Skeletal muscle satellite cell (primary cell): Measurements from ENCODE around the gene KIF26A.

ENCODE experiments used
- H3K27me3 ChIP-seq: 2 replicates; pipeline ENCODE4 v1.7.0; 2013; ENCODE audit warnings: low read length; ENCODE audit not compliant: control insufficient read depth, insufficient read depth
- H3K36me3 ChIP-seq: 2 replicates; pipeline ENCODE4 v1.7.0; 2013; ENCODE audit warnings: mild to moderate bottlenecking, control low read depth, low read length; ENCODE audit not compliant: insufficient read depth
- H3K4me1 ChIP-seq: 2 replicates; pipeline ENCODE4 v1.7.0; 2013; ENCODE audit warnings: low read length; ENCODE audit not compliant: control insufficient read depth, insufficient read depth
- H3K4me2 ChIP-seq: 2 replicates; pipeline ENCODE4 v1.7.0; 2013; ENCODE audit warnings: mild to moderate bottlenecking, low read length
- H3K4me3 ChIP-seq: 2 replicates; pipeline ENCODE4 v1.7.0; 2013; ENCODE audit warnings: low read length
- H3K9ac ChIP-seq: 2 replicates; pipeline ENCODE4 v1.7.0; 2013; ENCODE audit warnings: mild to moderate bottlenecking, low read depth, low read length, moderate library complexity
- H3K9me3 ChIP-seq: replicated peaks from 2 replicates; pipeline ENCODE4 v1.7.0; 2013; ENCODE audit warnings: mild to moderate bottlenecking, control low read depth, low read length

KIF26A gene

GRCh38 chr14:104189629-104190335, 51.4 kb downstream of the KIF26A start:
- Histone ChIP-seq H3K9ac (no peak overlapping the region), H3K4me3 (no peak overlapping the region), H3K9me3 (no peaks in the 10 kb centered on the region), H3K4me1 (no peaks in the 10 kb centered on the region), H3K36me3 (no peaks in the 10 kb centered on the region), H3K4me2 (no peak overlapping the region), H3K27me3 (peaks cover 14% of the 10 kb centered on the region)

GRCh38 chr14:104190396-104191000, 52.1 kb downstream of the KIF26A start:
- Histone ChIP-seq H3K36me3 (no peaks in the 10 kb centered on the region), H3K4me2 (no peak overlapping the region), H3K27me3 (peaks cover 14% of the 10 kb centered on the region), H3K9me3 (no peaks in the 10 kb centered on the region), H3K9ac (no peak overlapping the region), H3K4me1 (no peaks in the 10 kb centered on the region), H3K4me3 (no peak overlapping the region)

- Histone ChIP-seq H3K9ac (no peak overlapping the region), H3K9me3 (no peaks in the 10 kb centered on the region), H3K4me2 (no peak overlapping the region), H3K27me3 (peaks cover 14% of the 10 kb centered on the region), H3K4me1 (no peaks in the 10 kb centered on the region), H3K36me3 (no peaks in the 10 kb centered on the region), H3K4me3 (no peak overlapping the region)
Measured at GRCh38 chr14:104191409-104191997, 53.1 kb downstream of the KIF26A start.

GRCh38 chr14:104192146-104192882, 53.9 kb downstream of the KIF26A start:
- no peak overlapping the region for H3K9ac ChIP-seq
- no peaks in the 10 kb centered on the region for H3K9me3 ChIP-seq
- no peak overlapping the region for H3K4me3 ChIP-seq
- no peak overlapping the region for H3K4me2 ChIP-seq
- H3K27me3 ChIP-seq: peaks cover 12% of the 10 kb centered on the region
- no peaks in the 10 kb centered on the region for H3K36me3 ChIP-seq
- H3K4me1 ChIP-seq: no peaks in the 10 kb centered on the region

GRCh38 chr14:104192883-104193245, 54.5 kb downstream of the KIF26A start:
- Histone ChIP-seq H3K4me1 (no peaks in the 10 kb centered on the region), H3K9ac (no peak overlapping the region), H3K9me3 (no peaks in the 10 kb centered on the region), H3K27me3 (peaks cover 9% of the 10 kb centered on the region), H3K4me2 (no peak overlapping the region), H3K36me3 (no peaks in the 10 kb centered on the region), H3K4me3 (no peak overlapping the region)

- no peaks in the 10 kb centered on the region for H3K27me3 ChIP-seq
- H3K4me1 ChIP-seq: no peaks in the 10 kb centered on the region
- no peak overlapping the region for H3K4me2 ChIP-seq
- H3K36me3 ChIP-seq: no peaks in the 10 kb centered on the region
- H3K9ac ChIP-seq: no peak overlapping the region
- no peaks in the 10 kb centered on the region for H3K9me3 ChIP-seq
- no peak overlapping the region for H3K4me3 ChIP-seq
Measured at GRCh38 chr14:104194016-104194415, 55.6 kb downstream of the KIF26A start.

- no peak overlapping the region for H3K4me2 ChIP-seq
- no peak overlapping the region for H3K4me3 ChIP-seq
- no peaks in the 10 kb centered on the region for H3K36me3 ChIP-seq
- no peaks in the 10 kb centered on the region for H3K27me3 ChIP-seq
- H3K4me1 ChIP-seq: no peaks in the 10 kb centered on the region
- H3K9ac ChIP-seq: no peak overlapping the region
- H3K9me3 ChIP-seq: no peaks in the 10 kb centered on the region
Measured at GRCh38 chr14:104194716-104195115, 56.3 kb downstream of the KIF26A start.

- H3K4me3 ChIP-seq: no peak overlapping the region
- H3K4me2 ChIP-seq: no peak overlapping the region
- H3K27me3 ChIP-seq: no peaks in the 10 kb centered on the region
- no peaks in the 10 kb centered on the region for H3K36me3 ChIP-seq
- no peaks in the 10 kb centered on the region for H3K9me3 ChIP-seq
- H3K4me1 ChIP-seq: no peaks in the 10 kb centered on the region
- no peak overlapping the region for H3K9ac ChIP-seq
Measured at GRCh38 chr14:104195361-104195760, 57.0 kb downstream of the KIF26A start.

GRCh38 chr14:104195878-104196277, 57.5 kb downstream of the KIF26A start:
- no peak overlapping the region for H3K4me2 ChIP-seq
- no peaks in the 10 kb centered on the region for H3K27me3 ChIP-seq
- H3K36me3 ChIP-seq: no peaks in the 10 kb centered on the region
- no peak overlapping the region for H3K9ac ChIP-seq
- H3K9me3 ChIP-seq: no peaks in the 10 kb centered on the region
- no peak overlapping the region for H3K4me3 ChIP-seq
- no peaks in the 10 kb centered on the region for H3K4me1 ChIP-seq

- no peaks in the 10 kb centered on the region for H3K27me3 ChIP-seq
Measured at GRCh38 chr14:104196461-104197140, 58.2 kb downstream of the KIF26A start.

More at GRCh38 chr14:104196461-104197140, 58.2 kb downstream of the KIF26A start:
- Histone ChIP-seq H3K9me3 (no peaks in the 10 kb centered on the region), H3K9ac (no peak overlapping the region), H3K36me3 (no peaks in the 10 kb centered on the region), H3K4me1 (no peaks in the 10 kb centered on the region), H3K4me2 (no peak overlapping the region), H3K4me3 (no peak overlapping the region)
